ENCODE data around the gene USP6NL. TPM values are rescaled to one million over a fixed set of nuclear protein-coding genes. Genes with fewer than 3 reads are reported as not detected.

USP6NL gene
- total and polyA plus RNA-seq, 10 of the 15 experiments (the other 5 are each of a cell fraction or from before 2014, with no cell fraction given), result 4.0 to 27.7 (median 18.2) TPM

DNA sequence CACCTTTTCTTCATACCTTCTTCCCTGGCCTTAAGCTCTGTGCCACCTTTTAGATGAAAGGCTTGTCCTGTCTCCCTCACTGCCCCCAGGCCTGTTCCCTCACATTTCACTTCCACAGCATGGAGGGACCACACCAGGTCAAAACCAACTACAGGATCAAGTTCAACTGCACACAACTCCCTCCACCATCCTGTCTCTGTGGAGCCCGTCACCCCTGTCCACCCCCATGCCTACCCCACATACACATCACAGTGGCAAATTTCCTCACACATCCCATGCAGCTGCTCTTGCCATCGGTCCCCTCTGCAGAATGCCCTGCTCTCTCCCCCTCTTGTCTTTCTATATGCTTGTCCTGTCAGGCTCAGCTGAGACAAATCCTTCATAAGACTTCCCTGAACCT, 154.1 kb downstream of the USP6NL start:
- FAIRE-seq (no peak), ATAC-seq (no peak), DNase-seq (ENCODE audit: low read depth, low spot score) (no peak)
- ChIA-PET RAD21 (ENCODE audit: unreplicated experiment) (no interaction called here), POLR2A (no interaction called here), SMC1A (ENCODE audit: uncharacterized antibody, unreplicated experiment) (interaction anchor here (1.3 kb wide), 1 partner anchor 8 kb away, joined by 3 read pairs; no protein-coding TSS in a partner anchor), CTCF (interaction anchor here (1.5 kb wide), 1 partner anchor 9 kb away, joined by 5 read pairs; no protein-coding TSS in a partner anchor)
- H3K4me2 ChIP-seq (ENCODE audit: control insufficient read depth, insufficient read depth), result no peak overlapping the region
- H3K4me1 ChIP-seq (ENCODE audit: control insufficient read depth, insufficient read depth, low read length), result no peaks in the 10 kb centered on the region
- no peaks in the 10 kb centered on the region for H3K27me3 ChIP-seq (replicated peaks in 1 of 2; ENCODE audit: control insufficient read depth in 2 of 2, insufficient read depth in 2 of 2, low read length in 1 of 2)
- no peaks in the 10 kb centered on the region for H3K9me3 ChIP-seq (replicated peaks; ENCODE audit: control insufficient read depth, insufficient read depth, low read length)
- no peak for TF ChIP-seq MTA2 (IDR thresholded peaks at IDR 0.05; ENCODE audit: low read depth)
- TF ChIP-seq MXI1 (IDR thresholded peaks at IDR 0.05; ENCODE audit: low read depth, low read length), result no peak
- peak; percentile 57; the same call in 1 of the 2 replicates for TF ChIP-seq POLR2A (IDR thresholded peaks at IDR 0.05; ENCODE audit: low read depth, low read length)
- no peaks in the 10 kb centered on the region for H3K79me2 ChIP-seq (ENCODE audit: control insufficient read depth, insufficient read depth, low read length)
- H3K27ac ChIP-seq (ENCODE audit: control insufficient read depth, insufficient read depth), result no peak overlapping the region
- no peak overlapping the region for H3K4me3 ChIP-seq
- BruUV-seq (replicated peaks), result no TSS peak
- no peak overlapping the region for H3K9ac ChIP-seq (ENCODE audit: control insufficient read depth, insufficient read depth, low read length)
- in situ Hi-C loops (cut with MboI) (loop anchor here (25.0 kb wide), 1 partner anchor 345 kb away; no protein-coding TSS in a partner anchor), intact Hi-C loops (cut with micrococcal nuclease; ENCODE audit: unreplicated experiment) (no loop called here)
- no peak overlapping the region for H2AFZ ChIP-seq (ENCODE audit: control insufficient read depth, low read depth, low read length)
- peaks cover 3 to 4% of the 10 kb centered on the region in 2 experiments for H3K36me3 ChIP-seq (ENCODE audit: control insufficient read depth in 2 of 2, insufficient read depth in 2 of 2, low read length in 1 of 2)
- no peaks in the 10 kb centered on the region for H4K20me1 ChIP-seq (ENCODE audit: control insufficient read depth, insufficient read depth)
- 100% methylated on average over 2 of the region's 2 CpGs for WGBS (ENCODE audit: insufficient coverage, insufficient replicate concordance, low lambda C conversion rate, missing lambda C conversion rate)

DNA sequence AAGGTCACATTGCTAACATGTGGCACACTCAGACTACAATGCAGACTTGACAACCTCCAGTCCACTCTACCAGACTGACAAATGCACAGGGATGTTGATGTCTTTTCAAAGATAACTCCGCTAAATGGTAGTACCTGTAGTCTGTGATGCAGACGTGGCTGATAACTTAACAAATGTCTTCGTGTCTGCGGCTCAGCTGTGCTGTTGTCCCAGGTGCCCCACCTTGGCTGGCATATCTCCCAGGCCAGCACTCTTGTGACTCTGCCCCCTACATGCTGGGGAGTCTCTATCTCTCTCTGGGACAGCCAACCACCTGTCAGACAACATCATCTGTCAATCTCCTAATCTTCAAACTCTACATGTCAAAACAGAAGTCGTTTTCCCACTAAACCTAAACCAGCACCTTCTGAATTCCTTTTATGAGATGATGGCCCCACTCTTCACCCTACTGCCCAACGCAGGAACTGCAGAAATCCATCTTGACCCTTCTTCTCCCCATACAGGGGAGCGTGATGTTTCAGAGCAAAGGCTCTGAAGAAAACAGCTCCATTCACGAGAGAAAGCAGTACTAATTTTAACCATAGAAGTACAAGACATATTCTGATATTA, 156.4 kb downstream of the USP6NL start:
- in situ Hi-C loops (cut with MboI), result loop anchor here (25.0 kb wide), 1 partner anchor 343 kb away; no protein-coding TSS in a partner anchor
- no peak overlapping the region for H3K27ac ChIP-seq (ENCODE audit: control insufficient read depth, insufficient read depth)
- H3K4me2 ChIP-seq (ENCODE audit: control insufficient read depth, insufficient read depth), result no peak overlapping the region
- intact Hi-C loops (cut with micrococcal nuclease; ENCODE audit: unreplicated experiment), result no loop called here
- SMC1A ChIA-PET (ENCODE audit: uncharacterized antibody, unreplicated experiment), result interaction anchor here (0.6 to 1.6 kb wide), 2 partner anchors 30 to 195 kb away, joined by 3 read pairs; no protein-coding TSS in a partner anchor
- no peak overlapping the region for H3K4me3 ChIP-seq
- H2AFZ ChIP-seq (ENCODE audit: control insufficient read depth, low read depth, low read length), result no peak overlapping the region
- DNase-seq (ENCODE audit: low read depth, low spot score) (no peak), FAIRE-seq (no peak), ATAC-seq (peak; percentile 57)
- no peaks in the 10 kb centered on the region for H3K27me3 ChIP-seq (replicated peaks in 1 of 2; ENCODE audit: control insufficient read depth in 2 of 2, insufficient read depth in 2 of 2, low read length in 1 of 2)
- POLR2A ChIA-PET, result no interaction called here
- no peaks in the 10 kb centered on the region for H3K9me3 ChIP-seq (replicated peaks; ENCODE audit: control insufficient read depth, insufficient read depth, low read length)
- peaks cover 12% of the 10 kb centered on the region for H3K4me1 ChIP-seq (ENCODE audit: control insufficient read depth, insufficient read depth, low read length)
- BruUV-seq (replicated peaks), result no TSS peak
- no peak overlapping the region for H3K9ac ChIP-seq (ENCODE audit: control insufficient read depth, insufficient read depth, low read length)
- no peaks in the 10 kb centered on the region for H3K79me2 ChIP-seq (ENCODE audit: control insufficient read depth, insufficient read depth, low read length)
- RAD21 ChIA-PET (ENCODE audit: unreplicated experiment), result no interaction called here
- WGBS (ENCODE audit: insufficient coverage, insufficient replicate concordance, low lambda C conversion rate, missing lambda C conversion rate), result 75% methylated on average over 8 of the region's 8 CpGs
- peak; percentile 34; the same call in 1 of the 2 replicates for TF ChIP-seq RAD21 (IDR thresholded peaks at IDR 0.05; ENCODE audit: insufficient read depth, low read depth, low read length)
- no peak for TF ChIP-seq RFX5 (IDR thresholded peaks at IDR 0.05; ENCODE audit: low read depth, low read length)
- TF ChIP-seq, protein P1, sequence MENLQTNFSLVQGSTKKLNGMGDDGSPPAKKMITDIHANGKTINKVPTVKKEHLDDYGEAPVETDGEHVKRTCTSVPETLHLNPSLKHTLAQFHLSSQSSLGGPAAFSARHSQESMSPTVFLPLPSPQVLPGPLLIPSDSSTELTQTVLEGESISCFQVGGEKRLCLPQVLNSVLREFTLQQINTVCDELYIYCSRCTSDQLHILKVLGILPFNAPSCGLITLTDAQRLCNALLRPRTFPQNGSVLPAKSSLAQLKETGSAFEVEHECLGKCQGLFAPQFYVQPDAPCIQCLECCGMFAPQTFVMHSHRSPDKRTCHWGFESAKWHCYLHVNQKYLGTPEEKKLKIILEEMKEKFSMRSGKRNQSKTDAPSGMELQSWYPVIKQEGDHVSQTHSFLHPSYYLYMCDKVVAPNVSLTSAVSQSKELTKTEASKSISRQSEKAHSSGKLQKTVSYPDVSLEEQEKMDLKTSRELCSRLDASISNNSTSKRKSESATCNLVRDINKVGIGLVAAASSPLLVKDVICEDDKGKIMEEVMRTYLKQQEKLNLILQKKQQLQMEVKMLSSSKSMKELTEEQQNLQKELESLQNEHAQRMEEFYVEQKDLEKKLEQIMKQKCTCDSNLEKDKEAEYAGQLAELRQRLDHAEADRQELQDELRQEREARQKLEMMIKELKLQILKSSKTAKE (IDR thresholded peaks at IDR 0.05; ENCODE audit: low read depth, poor library complexity, severe bottlenecking), result no peak
- TF ChIP-seq, protein P2, sequence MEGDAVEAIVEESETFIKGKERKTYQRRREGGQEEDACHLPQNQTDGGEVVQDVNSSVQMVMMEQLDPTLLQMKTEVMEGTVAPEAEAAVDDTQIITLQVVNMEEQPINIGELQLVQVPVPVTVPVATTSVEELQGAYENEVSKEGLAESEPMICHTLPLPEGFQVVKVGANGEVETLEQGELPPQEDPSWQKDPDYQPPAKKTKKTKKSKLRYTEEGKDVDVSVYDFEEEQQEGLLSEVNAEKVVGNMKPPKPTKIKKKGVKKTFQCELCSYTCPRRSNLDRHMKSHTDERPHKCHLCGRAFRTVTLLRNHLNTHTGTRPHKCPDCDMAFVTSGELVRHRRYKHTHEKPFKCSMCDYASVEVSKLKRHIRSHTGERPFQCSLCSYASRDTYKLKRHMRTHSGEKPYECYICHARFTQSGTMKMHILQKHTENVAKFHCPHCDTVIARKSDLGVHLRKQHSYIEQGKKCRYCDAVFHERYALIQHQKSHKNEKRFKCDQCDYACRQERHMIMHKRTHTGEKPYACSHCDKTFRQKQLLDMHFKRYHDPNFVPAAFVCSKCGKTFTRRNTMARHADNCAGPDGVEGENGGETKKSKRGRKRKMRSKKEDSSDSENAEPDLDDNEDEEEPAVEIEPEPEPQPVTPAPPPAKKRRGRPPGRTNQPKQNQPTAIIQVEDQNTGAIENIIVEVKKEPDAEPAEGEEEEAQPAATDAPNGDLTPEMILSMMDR (IDR thresholded peaks at IDR 0.05 in 2 of 3, conservative IDR thresholded peaks at IDR 0.05 in 1 of 3; ENCODE audit: control insufficient read depth in 2 of 3, extremely low read depth in 1 of 3, insufficient read depth in 1 of 3, low read depth in 3 of 3, low read length in 3 of 3), result peak in 2 of 3 experiments; percentile 12 to 25; a peak in 2 of 6 replicates
- no peak for TF ChIP-seq JUND (IDR thresholded peaks at IDR 0.05; ENCODE audit: low read depth, low read length)
- H3K36me3 ChIP-seq (ENCODE audit: control insufficient read depth in 2 of 2, insufficient read depth in 2 of 2, low read length in 1 of 2), result peaks cover 0 to 3% of the 10 kb centered on the region in 2 experiments
- CTCF ChIA-PET, result interaction anchor here (1.1 to 1.3 kb wide), 2 partner anchors 31 to 302 kb away, joined by 3 to 6 read pairs; no protein-coding TSS in a partner anchor
- H4K20me1 ChIP-seq (ENCODE audit: control insufficient read depth, insufficient read depth), result no peaks in the 10 kb centered on the region

Measured in GM12878 (cell line).